CD4-positive, CD25-positive, alpha-beta regulatory T cell (primary cell): ENCODE data around the gene AGXT2. TPM values are rescaled to one million over a fixed set of nuclear protein-coding genes. Genes with fewer than 3 reads are reported as not detected.
"Not testable (repeated sequence)": the region's sequence is repeated elsewhere in the genome, so short reads cannot be mapped to it uniquely, and the experiment has no call there.

Experiments used
- ATAC-seq, 2 donors: fragments of 150-1000 bp; cut with Tn5 transposase; one replicate each; pipeline ENCODE4 v1.10.0; 2021; ENCODE audit warnings: low read depth in 2 of 2, moderate number of reproducible peaks in 2 of 2, moderate library complexity in 1 of 2
- DNase-seq, 3 donors: peaks; one replicate each; pipeline versions ENCODE4 v3.0.0 to v3.0.0-alpha.2; 2012 to 2022; ENCODE audit warnings: mixed read lengths in 1 of 3
- H3K27ac ChIP-seq: one replicate; pipeline ENCODE4 v1.7.0; 2013; ENCODE audit warnings: mild to moderate bottlenecking, low read length; ENCODE audit not compliant: insufficient read depth, poor library complexity, severe bottlenecking
- H3K27me3 ChIP-seq: one replicate; pipeline ENCODE4 v1.7.0; 2013; ENCODE audit warnings: low read length; ENCODE audit not compliant: control insufficient read depth, insufficient read depth
- H3K36me3 ChIP-seq: one replicate; pipeline ENCODE4 v1.7.0; 2013; ENCODE audit warnings: mild to moderate bottlenecking, low read length, moderate library complexity; ENCODE audit not compliant: control insufficient read depth, insufficient read depth
- H3K4me1 ChIP-seq: 2 replicates; pipeline ENCODE4 v1.7.0; 2013; ENCODE audit warnings: mild to moderate bottlenecking, low read length; ENCODE audit not compliant: insufficient read depth, control insufficient read depth, poor library complexity, severe bottlenecking
- H3K4me3 ChIP-seq: one replicate; pipeline ENCODE4 v1.7.0; 2013; ENCODE audit warnings: low read depth, mild to moderate bottlenecking, low read length, moderate library complexity
- H3K9me3 ChIP-seq, 2 experiments: 1 replicate in 1 of 2; 2 replicates in 1 of 2; pipeline ENCODE4 v1.7.0; 2013; ENCODE audit warnings: low read length in 2 of 2, mild to moderate bottlenecking in 1 of 2, moderate library complexity in 1 of 2; ENCODE audit not compliant: control insufficient read depth in 2 of 2
- H3K27ac Mint-ChIP-seq, 3 donors: one replicate each; pipeline ENCODE4 v1.8.0; 2020 to 2022; ENCODE audit warnings: mild to moderate bottlenecking in 3 of 3, mixed read lengths in 3 of 3, moderate library complexity in 2 of 3
- H3K27me3 Mint-ChIP-seq: one replicate; pipeline ENCODE4 v1.8.0; 2022; ENCODE audit warnings: mild to moderate bottlenecking, mixed read lengths
- H3K36me3 Mint-ChIP-seq: one replicate; pipeline ENCODE4 v1.8.0; 2020; ENCODE audit warnings: mixed read lengths
- H3K4me1 Mint-ChIP-seq, 4 donors: one replicate each; pipeline ENCODE4 v1.8.0; 2020 to 2022; ENCODE audit warnings: mixed read lengths in 4 of 4, mild to moderate bottlenecking in 1 of 4
- H3K4me3 Mint-ChIP-seq, 4 donors: one replicate each; pipeline ENCODE4 v1.8.0; 2020 to 2022; ENCODE audit warnings: mild to moderate bottlenecking in 4 of 4, mixed read lengths in 4 of 4, moderate library complexity in 3 of 4
- H3K9me3 Mint-ChIP-seq, 7 donors: one replicate each; pipeline ENCODE4 v1.8.0; 2020 to 2022; ENCODE audit warnings: mixed read lengths in 7 of 7, mild to moderate bottlenecking in 3 of 7, moderate library complexity in 2 of 7
- polyA plus RNA-seq, 4 donors: library from polyadenylated mRNA; unstranded; fragments of 300-500 nt; fragmentation: Illumina TruSeq; gene quantifications; one replicate each; pipeline ENCODE4 v1.2.3, GENCODE V29; 2021
- total RNA-seq: library from RNA; stranded (reverse); gene quantifications from one replicate; pipeline ENCODE4 v1.2.3, GENCODE V29; 2022

AGXT2 gene
- total and polyA plus RNA-seq, 5 donors from 2014 or later: not detected

DNA sequence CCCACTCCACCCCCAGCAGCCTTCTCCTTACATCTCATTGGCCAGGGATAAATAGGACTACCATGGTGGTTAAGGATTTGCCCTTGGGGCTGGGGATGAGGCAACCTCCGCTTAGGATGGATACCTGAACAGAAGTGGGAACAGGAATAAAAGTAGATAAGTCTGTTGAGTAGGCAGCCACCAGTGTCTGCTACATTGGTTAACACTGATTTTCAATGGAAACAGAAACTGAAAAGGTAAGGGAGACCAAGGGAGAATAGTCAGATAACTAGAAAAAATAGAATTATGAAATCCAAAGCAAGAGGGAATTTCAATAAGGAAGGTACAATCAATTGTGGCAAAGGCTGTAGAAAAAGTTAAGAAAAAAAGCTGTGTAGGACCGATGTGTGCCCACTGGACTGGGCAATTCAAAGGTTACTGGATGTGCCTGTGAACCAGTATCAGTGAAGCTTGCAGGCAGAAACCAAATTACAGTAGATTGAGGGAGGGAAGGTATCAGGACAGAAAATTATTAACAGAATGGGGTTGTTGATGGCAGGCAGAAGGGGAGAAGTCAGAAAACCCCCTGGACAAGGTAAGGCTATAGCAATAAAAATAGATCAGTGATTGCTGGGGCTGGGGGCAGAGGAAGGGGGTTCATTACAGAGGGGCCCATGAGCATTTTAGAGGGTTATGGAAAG, 69.7 kb downstream of the AGXT2 start:
- no peaks in the 10 kb centered on the region for H3K4me1 Mint-ChIP-seq
- Histone ChIP-seq H3K36me3 (no peaks in the 10 kb centered on the region), H3K4me3 (no peak overlapping the region), H3K27ac (no peak overlapping the region), H3K9me3 (no peaks in the 10 kb centered on the region), H3K4me1 (no peaks in the 10 kb centered on the region), H3K27me3 (no peaks in the 10 kb centered on the region)
- ATAC-seq (no peak), DNase-seq (no peak)
- peaks cover 0 to 12% (median 3%) of the 10 kb centered on the region in 7 donors for H3K9me3 Mint-ChIP-seq
- H3K27me3 Mint-ChIP-seq: peaks cover 4% of the 10 kb centered on the region
- no peak overlapping the region for H3K27ac Mint-ChIP-seq
- H3K4me3 Mint-ChIP-seq: no peak overlapping the region
- no peaks in the 10 kb centered on the region for H3K36me3 Mint-ChIP-seq

DNA sequence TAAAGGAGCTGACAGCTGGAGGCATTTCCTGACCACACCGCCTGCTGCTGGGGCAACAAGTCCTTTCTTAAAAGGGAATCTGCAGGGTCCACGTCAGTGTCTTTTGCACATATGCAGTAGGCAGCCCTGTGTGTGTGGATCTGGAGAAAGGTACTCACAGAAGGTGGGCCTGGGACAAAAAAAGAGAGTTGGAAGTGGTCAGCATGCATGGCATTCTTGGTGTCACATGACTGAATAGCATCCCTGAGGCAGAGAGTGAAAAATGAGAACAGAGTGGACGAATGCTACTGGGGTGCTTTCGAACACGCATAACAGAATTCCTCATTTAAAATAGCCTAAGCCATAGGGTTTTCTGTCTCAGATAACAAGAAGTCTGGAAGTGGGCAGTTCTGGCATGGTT, 71.4 kb downstream of the AGXT2 start:
- Histone ChIP-seq H3K4me3 (no peak overlapping the region), H3K4me1 (no peaks in the 10 kb centered on the region), H3K36me3 (no peaks in the 10 kb centered on the region), H3K9me3 (no peaks in the 10 kb centered on the region), H3K27me3 (no peaks in the 10 kb centered on the region), H3K27ac (no peak overlapping the region)
- ATAC-seq (no peak), DNase-seq (no peak)
- Mint-ChIP-seq H3K27me3 (peaks cover 4% of the 10 kb centered on the region), H3K36me3 (no peaks in the 10 kb centered on the region), H3K27ac (no peak overlapping the region), H3K4me1 (no peaks in the 10 kb centered on the region), H3K9me3 (peaks cover 0 to 5% (median 0%) of the 10 kb centered on the region in 7 donors), H3K4me3 (no peak overlapping the region)

DNA sequence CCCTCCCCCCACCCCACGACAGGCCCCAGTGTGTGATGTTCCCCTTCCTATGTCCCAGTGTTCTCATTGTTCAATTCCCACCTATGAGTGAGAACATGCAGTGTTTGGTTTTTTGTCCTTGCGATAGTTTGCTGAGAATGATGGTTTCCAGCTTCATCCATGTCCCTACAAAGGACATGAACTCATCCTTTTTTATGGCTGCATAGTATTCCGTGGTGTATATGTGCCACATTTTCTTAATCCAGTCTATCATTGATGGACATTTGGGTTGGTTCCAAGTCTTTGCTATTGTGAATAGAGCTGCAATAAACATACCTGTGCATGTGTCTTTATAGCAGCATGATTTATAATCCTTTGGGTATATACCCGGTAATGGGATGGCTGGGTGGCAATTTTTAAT, 76.1 kb downstream of the AGXT2 start:
- not testable (repeated sequence) for H3K27me3 ChIP-seq, H3K4me3 Mint-ChIP-seq, H3K9me3 ChIP-seq, H3K4me3 ChIP-seq, H3K36me3 ChIP-seq, H3K4me1 Mint-ChIP-seq, DNase-seq, ATAC-seq, H3K27ac ChIP-seq, H3K36me3 Mint-ChIP-seq, H3K27me3 Mint-ChIP-seq, H3K9me3 Mint-ChIP-seq, H3K27ac Mint-ChIP-seq, H3K4me1 ChIP-seq

DNA sequence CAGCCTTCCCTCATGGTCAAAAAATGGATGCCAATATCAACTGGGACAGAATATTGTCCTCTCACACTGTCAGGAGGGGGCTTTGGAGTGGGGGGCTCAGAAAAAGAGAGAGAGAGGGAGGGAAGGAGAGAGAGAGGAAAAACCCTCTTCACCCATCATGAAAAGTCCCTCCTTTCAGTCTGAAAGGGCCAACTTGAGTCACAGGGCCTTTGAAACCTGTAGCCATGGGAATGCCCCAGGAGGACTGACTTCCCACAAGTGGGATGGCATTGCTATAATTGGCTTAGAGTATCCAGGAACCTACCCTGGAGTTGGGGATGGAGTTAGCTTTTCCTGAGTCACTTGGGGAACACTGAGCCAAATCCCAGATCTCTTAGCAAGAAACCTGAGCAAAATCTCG, 77.2 kb downstream of the AGXT2 start:
- DNase-seq (no peak), ATAC-seq (no peak)
- no peaks in the 10 kb centered on the region for H3K4me1 ChIP-seq
- H3K4me1 Mint-ChIP-seq: no peaks in the 10 kb centered on the region
- H3K36me3 Mint-ChIP-seq: peaks cover 19% of the 10 kb centered on the region
- H3K4me3 ChIP-seq: no peak overlapping the region
- no peaks in the 10 kb centered on the region for H3K9me3 ChIP-seq
- no peaks in the 10 kb centered on the region for H3K27me3 Mint-ChIP-seq
- no peaks in the 10 kb centered on the region for H3K27me3 ChIP-seq
- H3K9me3 Mint-ChIP-seq: peaks cover 0 to 13% (median 2%) of the 10 kb centered on the region in 7 donors
- H3K27ac Mint-ChIP-seq: peak overlapping the region in 1 of 3 donors; percentile 34
- no peak overlapping the region for H3K4me3 Mint-ChIP-seq
- no peaks in the 10 kb centered on the region for H3K36me3 ChIP-seq
- no peak overlapping the region for H3K27ac ChIP-seq

DNA sequence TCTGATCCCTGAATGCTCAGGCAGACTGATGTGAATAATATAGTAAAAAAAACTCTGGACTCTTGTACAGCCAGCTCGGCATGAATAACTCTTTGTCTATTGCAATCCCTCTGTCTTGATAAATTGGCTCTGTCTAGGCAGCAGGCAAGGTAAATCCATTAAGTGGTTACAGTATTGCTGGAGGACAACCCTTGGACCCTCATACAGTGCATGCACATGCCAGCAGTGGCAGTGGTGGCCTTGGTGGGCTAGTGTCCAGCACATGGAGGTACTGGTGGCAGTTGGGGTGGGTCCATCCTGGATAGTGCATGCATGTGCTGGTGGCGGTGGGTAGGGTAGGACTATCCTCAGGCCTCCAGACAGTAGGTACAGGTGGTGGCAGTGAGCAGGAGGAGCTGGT, 79.5 kb downstream of the AGXT2 start:
- Mint-ChIP-seq H3K4me1 (peaks cover 0 to 3% (median 0%) of the 10 kb centered on the region in 4 donors), H3K9me3 (peaks cover 0 to 13% (median 2%) of the 10 kb centered on the region in 7 donors), H3K4me3 (no peak overlapping the region), H3K27ac (no peak overlapping the region), H3K36me3 (peaks cover 19% of the 10 kb centered on the region), H3K27me3 (no peaks in the 10 kb centered on the region)
- H3K27me3 ChIP-seq: no peaks in the 10 kb centered on the region
- no peak overlapping the region for H3K27ac ChIP-seq
- H3K36me3 ChIP-seq: no peaks in the 10 kb centered on the region
- no peak overlapping the region for H3K4me3 ChIP-seq
- DNase-seq: no peak
- no peaks in the 10 kb centered on the region for H3K9me3 ChIP-seq
- H3K4me1 ChIP-seq: no peaks in the 10 kb centered on the region
- no peak for ATAC-seq

DNA sequence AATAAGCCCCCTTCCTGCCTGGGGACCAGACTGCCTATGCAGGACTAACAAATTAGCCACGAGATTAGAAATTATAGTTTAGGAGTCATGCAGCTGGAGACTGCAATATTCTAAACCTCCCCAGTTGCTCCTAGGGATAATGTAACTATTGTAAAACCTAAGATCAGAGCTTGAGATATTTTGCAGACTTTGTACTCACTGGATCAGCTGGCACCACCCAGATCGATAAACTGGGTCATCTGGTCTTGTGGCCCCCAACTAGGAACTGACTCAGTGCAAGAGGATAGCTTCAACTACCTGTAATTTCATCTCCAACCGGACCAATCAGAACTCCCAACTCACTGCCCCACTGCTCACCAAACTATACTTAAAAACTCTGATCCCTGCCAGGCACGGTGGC, 80.2 kb downstream of the AGXT2 start:
- H3K36me3 ChIP-seq: no peaks in the 10 kb centered on the region
- no peak overlapping the region for H3K4me3 ChIP-seq
- no peaks in the 10 kb centered on the region for H3K4me1 ChIP-seq
- no peaks in the 10 kb centered on the region for H3K27me3 Mint-ChIP-seq
- no peak overlapping the region for H3K27ac ChIP-seq
- H3K4me1 Mint-ChIP-seq: peaks cover 0 to 4% (median 0%) of the 10 kb centered on the region in 4 donors
- peaks cover 19% of the 10 kb centered on the region for H3K36me3 Mint-ChIP-seq
- peaks cover 0 to 13% (median 2%) of the 10 kb centered on the region in 7 donors for H3K9me3 Mint-ChIP-seq
- no peak for DNase-seq
- H3K9me3 ChIP-seq: no peaks in the 10 kb centered on the region
- H3K4me3 Mint-ChIP-seq: no peak overlapping the region
- no peak overlapping the region for H3K27ac Mint-ChIP-seq
- no peaks in the 10 kb centered on the region for H3K27me3 ChIP-seq
- ATAC-seq: no peak

DNA sequence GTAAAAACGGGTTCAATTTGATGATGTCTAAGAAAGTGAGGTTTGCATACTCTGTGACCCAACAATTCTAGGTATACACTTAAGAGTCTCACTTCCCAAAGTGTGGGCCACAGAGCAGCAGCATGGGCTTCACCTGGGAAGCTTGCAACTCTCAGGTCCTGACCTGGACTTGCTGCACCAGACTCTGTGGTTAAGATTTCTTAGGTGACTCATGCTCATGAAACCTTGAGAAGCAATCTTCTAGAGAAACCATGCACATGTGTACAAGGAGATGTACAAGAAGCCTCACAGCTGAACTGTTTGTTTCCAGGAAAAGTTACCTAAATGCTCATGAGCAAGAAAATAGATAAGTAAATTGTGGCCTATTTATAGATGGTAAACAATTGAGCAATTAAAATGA, 88.4 kb downstream of the AGXT2 start:
- H3K4me3 ChIP-seq: no peak overlapping the region
- H3K4me1 ChIP-seq: no peaks in the 10 kb centered on the region
- Mint-ChIP-seq H3K4me3 (no peak overlapping the region), H3K36me3 (peaks cover 13% of the 10 kb centered on the region), H3K27me3 (no peaks in the 10 kb centered on the region), H3K4me1 (peaks cover 0 to 8% (median 4%) of the 10 kb centered on the region in 4 donors), H3K27ac (peak overlapping the region in 2 of 3 donors; percentile 3 to 24), H3K9me3 (no peaks in the 10 kb centered on the region)
- peak in 1 of 3 donors; percentile 23 for DNase-seq
- peak in 1 of 2 donors; percentile 31 for ATAC-seq
- H3K36me3 ChIP-seq: peaks cover 13% of the 10 kb centered on the region
- H3K27ac ChIP-seq: no peak overlapping the region
- no peaks in the 10 kb centered on the region for H3K27me3 ChIP-seq
- H3K9me3 ChIP-seq: no peaks in the 10 kb centered on the region
